Measurements from ENCODE around the gene ZNF236.
A peak's percentile ranks its signal among the peaks of the same experiment; 100 is the strongest.
"Not testable (repeated sequence)": the region's sequence is repeated elsewhere in the genome, so short reads cannot be mapped to it uniquely, and the experiment has no call there.

ZNF236 gene

DNA sequence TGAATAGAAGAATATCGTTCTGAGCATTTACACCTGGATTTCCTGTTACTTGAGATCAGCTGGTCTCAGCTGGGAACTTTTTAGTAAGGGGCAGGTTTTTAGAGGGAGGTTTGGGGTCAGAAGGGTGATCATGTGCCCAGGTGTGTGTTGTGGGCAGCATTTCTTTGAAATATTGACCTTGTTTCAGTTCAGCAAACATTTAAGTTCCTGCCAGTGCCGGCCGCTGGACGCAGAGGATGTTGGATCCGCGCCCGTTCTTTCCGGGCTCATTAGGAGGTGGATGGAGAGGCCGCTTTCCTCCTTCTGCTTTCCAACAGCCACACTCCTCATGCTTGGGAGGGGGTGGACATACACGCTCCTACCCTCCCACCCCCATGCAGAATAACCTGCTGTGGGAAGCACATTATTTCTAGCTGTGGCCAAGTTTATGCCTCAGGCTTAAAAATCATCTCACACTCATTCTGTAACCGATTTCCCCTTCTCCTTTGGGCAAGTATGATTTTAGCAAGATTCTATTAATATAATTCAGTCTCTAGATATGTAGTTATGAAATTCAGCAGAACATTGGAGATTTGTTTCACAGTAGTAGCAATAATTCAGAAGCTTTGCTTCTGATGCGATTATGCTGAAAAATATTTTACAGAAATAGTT is 131.4 kb downstream of the ZNF236 start:
- DNase-seq, result no peak

DNA sequence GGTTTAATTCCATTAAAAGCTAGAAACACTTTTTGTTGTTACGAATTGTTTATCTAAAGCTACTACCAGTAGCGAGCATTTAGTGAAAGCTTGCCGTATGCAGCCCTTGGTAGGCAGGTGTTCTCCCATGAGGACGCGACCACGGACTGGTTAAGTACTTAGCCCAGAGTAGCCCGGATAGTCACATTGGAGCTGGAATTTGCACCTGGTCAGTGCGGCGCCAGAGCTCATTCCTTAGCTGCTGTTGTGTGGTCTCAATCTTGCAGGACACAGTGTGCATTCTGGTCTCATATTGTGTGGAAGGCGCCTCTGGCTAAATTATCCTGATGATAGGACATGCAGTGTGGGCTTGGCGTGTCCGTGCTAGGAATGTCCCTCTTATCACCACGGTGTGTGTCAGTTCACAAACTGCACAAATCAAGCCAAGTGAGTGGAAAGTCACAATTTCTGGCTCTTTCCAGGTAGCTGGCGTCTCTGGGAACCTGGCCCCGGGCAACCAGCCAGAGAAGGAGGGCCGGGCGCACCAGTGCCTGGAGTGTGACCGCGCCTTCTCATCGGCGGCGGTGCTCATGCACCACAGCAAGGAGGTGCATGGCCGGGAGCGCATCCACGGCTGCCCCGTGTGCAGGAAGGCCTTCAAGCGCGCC is 133.3 kb downstream of the ZNF236 start:
- DNase-seq, result no peak

DNA sequence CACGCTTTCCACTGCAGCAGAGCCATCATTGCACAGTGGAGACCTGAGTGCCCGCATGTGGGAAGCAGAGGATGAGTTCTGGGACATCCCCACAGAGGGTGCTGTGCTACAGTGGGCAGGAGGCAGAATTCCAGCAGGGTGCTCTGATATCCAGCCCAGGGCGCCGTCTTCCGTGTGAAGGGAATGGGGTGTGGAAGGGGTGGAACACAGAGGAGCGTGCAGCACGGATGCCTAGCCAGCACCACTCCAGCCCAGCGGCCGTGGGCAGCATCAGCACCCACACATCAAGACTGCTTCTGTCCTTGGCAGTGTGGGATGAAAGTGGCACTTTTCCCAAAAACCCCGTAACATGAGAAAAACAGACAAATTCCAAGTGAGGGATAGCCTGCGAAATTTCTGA is 134.3 kb downstream of the ZNF236 start:
- no peak for DNase-seq

DNA sequence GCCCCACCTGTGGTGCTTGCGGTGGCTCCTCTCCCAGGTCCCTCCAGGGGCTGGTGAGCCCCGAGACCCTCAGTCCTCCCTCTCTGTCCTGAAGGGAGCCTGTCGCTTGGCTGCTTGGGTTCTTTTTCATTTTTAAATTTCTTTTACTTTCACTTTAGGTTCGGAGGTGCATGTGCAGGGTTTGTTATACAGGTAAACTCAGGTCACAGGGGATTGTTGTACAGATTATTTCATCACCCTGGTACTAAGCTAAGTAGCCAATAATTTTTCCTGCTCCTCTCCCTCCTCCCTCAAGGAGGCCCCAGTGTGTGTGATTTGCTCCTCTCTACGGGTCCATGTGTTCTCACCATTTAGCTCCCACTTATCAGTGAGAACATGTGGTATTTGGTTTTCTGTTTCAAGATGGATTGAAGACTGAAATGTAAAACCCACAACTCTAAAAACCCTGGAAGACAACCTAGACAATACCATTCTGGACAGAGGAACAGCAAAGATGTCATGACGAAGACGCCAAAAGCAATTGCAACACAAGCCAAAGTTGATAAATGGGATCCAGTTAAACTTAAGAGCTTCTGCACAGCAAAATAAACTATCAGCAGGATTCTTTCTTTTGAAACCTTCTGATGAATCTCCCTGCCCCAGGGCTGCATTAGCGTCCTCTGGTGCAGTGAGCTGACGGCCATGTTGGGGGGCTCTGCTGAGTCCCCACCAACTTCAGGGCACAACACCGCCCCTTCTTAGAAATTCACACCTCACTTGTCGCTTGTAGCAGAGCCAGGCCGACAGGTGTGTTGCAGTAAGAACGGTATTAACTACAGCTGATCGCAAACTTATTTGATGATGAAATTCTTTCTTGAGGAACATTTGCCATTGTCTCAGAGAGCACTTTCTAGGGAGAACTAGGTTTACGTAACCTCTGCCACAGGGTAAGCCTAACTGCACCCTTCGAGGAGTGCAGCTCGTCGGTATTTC is 135.3 kb downstream of the ZNF236 start:
- DNase-seq, result no peak

DNA sequence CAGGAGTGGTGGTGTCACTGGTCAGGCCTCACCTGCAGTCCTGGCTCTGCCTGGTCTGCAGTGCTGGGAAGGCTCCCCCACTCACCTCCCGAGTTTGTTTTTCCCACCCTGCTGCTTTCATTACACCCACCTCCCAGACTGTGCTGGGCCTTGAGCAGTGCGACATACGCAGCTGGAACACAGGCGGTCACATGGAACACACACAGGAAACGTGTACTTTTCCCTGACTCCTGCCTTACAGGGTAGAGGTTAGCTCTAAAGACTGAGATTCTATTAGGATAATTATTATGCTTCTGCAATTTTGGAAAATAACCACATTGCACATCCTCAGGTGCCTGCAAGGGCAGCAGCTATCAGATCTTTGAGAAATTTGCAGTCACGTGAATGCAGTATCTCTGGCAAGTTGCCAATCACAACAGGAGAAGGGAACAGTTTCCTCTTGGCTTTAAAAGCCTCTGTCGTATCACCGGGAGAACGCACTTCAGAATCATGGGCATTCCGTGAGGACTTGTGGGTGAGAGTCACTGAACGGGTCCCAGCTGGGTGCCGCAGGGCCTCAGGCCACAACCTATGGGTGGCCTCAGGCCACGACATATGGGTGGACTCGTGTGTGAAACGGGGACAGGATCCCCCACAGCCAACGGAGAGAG is 136.5 kb downstream of the ZNF236 start:
- no peak for DNase-seq

DNA sequence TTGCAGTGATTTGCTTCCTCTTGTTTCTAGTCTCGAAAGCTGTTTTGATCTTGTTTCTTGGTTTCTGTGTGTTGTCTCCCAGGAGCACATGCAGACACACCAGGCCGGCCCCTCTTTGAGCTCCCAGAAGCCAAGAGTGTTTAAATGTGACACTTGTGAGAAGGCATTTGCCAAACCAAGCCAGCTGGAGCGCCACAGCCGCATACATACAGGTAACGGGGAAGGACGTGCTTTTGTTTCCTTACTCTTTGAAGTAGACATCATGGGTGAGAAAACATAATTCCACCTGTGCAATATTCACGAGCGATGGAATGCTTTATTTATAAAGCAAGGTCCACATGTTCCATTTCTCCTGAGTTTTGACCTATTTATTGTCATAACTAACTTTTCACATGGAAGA is 137.2 kb downstream of the ZNF236 start:
- no peak for DNase-seq

DNA sequence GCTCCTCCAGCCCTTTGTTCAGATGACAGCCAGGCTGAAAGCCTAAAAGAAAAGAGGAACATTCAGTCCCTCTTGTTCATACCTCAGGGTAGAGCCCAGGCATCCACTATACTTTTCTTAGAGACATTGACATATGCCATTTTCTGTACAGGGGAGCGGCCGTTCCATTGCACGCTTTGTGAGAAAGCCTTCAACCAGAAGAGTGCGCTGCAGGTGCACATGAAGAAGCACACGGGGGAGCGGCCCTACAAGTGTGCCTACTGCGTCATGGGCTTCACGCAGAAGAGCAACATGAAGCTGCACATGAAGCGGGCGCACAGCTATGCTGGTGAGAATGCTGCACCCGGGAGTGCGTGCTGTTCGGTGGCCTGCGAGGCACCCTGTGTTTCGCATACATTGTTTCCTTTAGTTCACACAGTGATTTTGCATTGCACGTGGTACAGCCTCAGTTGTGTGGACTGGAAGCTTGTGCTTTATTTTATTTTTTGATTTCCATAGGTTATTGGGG is 138.2 kb downstream of the ZNF236 start:
- no peak for DNase-seq

DNA sequence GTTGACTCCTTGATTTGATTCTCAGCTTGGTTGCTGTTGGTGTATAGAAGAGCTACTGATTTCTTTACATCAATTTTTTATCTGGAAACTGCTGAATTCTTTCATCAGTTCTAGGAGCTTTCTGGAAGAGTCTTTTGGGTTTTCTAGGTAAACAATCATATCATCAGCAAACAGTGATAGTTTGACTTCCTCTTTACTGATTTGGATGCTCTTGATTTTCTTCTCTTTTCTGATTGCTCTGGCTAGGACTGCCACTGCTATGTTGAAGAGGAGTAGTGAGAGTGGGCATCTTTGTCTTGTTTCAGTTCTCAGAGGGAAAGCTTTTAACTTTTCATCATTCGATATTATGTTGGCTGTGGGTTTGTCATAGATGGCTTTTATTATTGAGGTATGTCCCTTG is 140.5 kb downstream of the ZNF236 start:
- DNase-seq, result peak in 1 of 2 donors; percentile 4

DNA sequence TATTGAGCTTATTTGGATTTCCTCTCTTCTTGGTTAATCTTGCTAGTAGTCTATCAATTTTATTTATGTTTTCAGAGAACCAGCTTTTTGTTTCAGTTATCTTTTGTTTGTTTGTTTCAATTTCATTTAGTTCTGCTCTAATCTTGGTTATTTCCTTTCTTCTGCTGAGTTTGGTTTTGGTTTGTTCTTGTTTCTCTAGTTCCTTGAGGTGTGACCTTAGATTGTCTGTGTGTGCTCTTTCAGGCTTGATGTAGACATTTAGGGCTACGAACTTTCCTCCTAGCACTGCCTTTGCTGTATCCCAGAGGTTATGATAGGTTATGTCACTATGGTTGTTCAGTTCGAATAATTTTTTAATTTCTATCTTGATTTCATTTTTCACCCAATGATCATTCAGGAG is 141.6 kb downstream of the ZNF236 start:
- DNase-seq, result no peak

DNA sequence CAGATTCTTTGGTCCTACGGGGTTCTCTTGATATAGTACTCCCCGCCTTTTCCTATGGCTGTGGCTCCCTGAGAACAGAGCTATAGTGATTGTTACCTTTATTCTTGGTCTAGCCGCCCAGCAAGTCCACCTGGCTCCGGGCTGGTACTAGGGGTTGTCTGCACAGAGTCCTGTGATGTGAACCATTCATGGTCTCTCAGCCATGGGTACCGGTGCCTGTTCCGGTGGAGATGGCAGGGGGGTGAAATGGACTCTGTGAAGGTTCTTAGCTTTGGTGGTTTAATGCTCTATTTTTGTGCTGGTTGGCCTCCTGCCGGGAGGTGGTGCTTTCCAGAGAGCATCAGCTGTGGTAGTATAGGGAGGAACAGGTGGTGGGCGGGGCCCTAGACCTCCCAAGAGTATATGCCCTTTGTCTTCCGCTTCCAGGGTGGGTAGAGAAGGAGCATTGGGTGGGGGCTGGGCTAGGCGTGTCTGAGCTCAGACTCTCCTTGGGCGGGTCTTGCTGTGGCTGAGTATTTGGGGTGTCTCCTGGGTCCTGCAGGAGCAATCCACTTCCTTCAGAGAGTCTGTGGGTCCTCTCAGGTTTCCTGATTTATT is 143.3 kb downstream of the ZNF236 start:
- not testable (repeated sequence) for DNase-seq

DNA sequence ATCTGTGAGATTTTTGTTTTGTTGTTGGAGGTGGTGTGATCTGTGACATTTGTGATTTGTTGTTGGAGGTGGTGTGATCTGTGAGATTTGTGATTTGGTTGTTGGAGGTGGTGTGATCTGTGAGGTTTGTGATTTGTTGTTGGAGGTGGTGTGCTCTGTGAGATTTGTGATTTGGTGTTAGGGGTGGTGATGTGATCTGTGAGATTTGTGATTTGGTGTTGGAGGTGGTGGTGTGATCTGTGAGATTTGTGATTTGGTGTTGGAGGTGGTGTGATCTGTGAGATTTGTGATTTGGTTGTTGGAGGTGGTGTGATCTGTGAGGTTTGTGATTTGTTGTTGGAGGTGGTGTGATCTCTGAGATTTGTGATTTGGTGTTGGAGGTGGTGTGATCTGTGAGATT is 144.9 kb downstream of the ZNF236 start:
- DNase-seq, result not testable (repeated sequence)

DNA sequence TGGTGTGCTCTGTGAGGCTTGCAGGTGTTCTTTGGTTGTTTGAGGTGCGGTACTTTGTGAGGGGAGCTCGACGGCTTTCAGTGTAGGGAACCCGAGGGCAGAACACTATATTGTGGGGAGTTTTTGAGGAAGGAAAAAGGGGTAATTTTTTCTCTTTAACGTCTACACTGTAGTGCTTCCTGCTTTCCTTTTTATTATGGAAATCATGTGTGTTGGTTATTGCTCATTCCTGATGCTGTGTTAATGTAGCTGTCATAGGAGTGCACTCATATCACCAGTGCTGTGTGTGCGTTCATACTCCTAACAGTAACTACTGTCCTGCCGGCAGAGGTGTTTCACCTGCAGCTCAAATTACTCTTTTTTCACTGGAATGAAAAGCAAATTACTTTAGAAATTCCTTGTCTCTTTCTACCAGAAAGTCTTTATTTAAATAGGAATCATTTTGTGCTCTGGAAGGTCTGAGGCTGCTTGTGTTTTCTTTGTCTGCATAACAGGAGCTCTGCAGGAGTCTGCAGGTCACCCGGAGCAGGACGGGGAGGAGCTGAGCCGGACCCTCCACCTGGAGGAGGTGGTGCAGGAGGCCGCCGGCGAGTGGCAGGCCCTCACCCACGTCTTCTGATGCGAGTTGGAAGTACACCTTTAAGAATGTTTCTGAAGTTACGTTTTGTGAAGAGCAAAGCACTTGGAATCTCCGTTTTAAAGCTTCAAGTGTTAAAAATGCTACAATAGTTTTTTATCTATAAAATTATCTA is 145.5 kb downstream of the ZNF236 start:
- DNase-seq, result no peak

DNA sequence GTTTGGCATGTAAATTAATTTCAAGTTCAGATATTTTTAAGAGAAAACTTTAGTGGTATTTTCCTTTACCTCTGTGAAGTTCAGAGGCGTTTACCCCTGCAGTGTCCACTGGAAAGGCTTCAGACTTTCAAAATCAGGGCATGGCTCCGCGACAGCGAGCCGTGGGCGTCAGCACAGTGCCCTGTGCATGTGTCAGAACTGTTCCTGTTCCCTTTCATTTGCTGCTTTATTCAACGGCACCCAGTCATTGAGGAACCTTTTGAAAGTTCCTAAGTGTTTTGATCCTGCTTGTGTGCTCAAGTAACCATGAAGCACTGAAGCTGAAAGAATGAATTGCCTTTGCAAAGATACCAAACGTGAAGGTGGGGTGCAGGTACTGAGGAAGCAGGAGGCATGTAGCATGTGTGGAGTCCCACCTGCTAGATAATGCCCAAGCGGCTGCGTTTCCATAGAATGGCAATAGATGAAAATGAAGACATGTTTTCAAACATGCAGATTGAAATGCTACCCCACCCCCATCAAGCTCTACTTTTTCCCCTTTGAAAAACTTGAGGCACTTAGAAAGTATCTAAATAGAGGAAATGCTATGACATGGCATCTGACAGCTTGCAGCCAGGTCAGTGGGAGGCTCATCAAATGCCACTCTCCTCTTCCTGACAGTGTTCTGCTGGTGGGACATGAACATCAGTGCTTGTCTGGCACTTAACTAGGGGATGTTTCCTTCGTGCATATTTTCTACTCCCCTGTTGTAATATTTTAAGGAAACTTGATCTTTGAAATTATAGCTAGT is 148.6 kb downstream of the ZNF236 start:
- DNase-seq, result peak in 1 of 2 donors; percentile 15

DNA sequence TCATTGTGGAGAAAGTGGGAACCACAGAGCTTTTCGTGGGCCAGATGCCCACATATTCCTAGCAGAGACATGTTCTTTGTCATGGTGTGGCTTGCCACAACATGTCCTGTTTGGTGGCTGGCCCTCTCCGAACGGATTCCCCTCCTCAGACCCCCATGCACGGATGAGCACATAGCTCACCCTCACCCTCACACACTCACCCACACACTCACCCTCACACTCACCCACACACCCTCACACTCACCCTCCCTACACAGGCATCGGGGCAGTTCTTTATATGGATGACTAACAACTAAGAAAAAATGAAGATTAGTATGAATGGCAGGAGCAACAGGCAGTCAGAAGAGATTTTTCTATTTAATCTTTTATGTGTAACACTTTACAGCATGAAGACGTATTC is 149.9 kb downstream of the ZNF236 start:
- DNase-seq, result no peak

DNA sequence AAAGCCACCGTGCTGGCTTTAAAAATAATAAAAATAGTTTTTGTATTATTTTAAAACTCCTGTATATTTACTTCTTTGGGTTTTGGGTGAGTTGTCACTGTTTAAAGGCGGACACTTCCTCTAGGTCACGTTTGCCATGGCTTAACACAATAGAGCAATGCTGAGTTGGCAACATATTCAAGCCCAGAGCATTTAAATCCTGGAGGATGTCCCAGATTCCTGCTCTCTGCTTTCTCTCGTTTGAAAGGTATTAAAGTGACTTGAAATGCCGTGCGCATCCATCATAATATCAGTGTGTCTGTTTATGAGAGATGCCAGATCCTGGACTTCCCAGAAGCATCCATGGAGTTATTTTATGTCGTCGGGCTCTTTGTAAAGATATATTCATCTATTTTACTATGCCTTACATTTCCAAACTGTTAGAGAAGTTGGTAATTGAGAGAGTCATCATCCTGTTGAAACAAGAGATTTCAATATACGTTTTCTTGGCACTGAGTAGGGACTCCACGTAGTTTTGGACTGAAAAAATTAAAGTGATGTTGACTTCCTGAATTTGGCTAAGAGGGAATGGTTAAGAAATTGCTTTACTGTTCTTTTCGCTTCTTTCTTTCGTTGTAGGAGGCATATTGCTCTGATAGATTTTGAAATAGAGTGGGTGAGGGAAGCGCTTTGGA is 150.6 kb downstream of the ZNF236 start:
- DNase-seq, result no peak

DNA sequence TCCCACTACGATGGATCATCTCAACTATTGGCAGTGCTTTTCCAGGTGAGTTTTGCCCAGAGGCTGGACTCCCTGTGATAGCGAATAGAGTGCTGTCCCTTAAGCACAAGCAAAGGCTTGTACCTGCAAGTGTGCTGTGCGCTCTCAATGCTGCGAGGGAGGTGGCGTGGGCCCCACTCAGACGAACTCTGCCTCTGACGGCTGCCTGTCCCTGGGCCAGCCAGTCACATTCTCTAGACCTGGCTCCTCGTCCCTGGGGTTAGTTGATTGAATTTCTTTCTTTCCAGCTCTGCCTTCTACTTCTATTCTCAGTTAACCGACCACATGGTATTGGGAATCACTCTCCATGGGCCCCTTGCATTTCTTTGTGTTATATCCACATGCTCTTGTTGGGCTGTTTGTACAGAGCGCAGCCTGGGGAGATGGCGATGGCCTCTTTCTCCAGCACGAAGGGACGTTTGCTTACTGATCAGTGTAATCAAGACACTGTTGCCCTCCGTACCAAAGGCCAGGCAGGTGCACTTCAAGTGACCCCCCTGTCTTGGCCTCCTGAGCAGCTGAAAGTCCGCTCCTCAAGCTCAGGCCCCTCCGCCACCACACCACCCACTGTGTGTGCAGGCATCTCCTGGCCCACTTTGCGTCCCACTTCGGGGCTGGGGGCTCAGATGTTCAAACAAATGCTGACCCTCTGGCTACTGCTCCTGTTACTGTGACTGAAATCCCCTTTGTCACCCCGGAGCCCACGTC is 151.3 kb downstream of the ZNF236 start:
- DNase-seq, result no peak

DNA sequence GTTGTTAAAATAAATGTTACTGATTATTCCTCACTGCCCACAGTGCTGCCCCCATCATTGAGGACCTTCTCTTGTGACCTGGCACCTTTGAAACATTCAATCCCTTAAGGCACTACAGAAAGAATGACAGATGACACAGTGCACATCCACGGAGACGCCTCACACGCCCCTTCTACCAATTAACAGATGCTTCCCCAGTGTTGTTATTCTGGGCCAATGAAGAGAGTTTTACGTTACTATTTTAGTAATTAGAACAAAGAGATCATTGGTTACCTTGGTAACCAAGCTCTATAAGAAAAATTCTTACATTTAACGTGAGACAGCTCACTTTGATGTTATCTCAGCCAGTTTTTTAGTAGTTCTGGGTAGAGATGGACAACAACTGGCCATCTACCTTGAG is 152.0 kb downstream of the ZNF236 start:
- DNase-seq, result no peak

DNA sequence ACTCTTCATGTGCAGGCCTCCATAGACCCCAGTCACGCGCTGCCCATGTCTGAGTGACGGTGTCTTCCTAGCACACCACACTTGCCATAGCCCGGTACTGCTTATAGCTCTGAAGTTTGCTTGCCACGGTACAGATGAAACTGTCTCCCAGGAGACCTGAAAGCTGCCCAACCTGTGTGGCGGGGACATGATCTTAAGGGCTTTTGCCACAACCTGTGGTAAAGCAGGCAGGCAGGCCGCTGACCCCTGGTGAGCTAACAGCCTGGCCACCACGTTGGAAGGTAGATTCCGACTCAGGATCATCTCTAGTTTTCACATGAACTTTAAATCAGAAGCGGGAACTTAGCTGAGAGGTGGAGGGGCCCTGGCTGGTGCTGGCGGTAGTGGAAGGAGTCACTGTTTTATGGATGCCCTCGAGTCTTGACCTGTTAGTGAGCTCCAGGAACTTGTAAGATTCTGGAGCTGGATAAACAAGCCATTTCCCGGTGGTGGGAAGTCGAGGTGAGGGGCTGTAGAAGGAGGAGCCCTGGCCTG is 153.3 kb downstream of the ZNF236 start:
- DNase-seq, result no peak

DNA sequence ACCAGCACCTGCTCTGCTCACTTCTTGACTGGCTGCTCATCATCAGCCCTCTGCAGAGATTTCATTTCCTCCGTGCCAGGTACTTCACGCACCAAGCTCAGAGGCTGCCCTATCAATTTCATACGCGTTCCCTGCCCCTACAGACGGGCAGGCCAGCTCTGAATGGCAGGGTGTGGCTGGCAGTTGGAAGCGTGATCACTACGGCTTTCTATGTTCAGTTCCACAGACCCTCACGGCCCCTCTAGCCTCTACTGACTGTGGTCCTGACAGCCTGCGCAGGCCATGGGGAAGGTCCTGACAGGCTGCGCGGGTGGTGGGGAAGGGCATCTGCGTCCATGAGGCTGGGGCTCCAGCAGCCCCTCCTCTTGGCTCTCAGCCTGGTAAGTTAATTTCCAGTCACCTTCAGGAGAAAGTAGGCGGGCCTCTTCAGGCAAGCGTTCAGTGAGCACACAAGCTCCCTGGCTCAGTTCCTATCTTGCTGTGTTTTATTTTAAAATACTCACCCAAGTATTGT is 154.8 kb downstream of the ZNF236 start:
- no peak for DNase-seq

All from bone marrow (tissue), 2 donors.